Measurements from ENCODE around the gene ZNHIT1.
"Not testable (repeated sequence)": the region's sequence is repeated elsewhere in the genome, so short reads cannot be mapped to it uniquely, and the experiment has no call there.

The ZNHIT1 gene

DNA sequence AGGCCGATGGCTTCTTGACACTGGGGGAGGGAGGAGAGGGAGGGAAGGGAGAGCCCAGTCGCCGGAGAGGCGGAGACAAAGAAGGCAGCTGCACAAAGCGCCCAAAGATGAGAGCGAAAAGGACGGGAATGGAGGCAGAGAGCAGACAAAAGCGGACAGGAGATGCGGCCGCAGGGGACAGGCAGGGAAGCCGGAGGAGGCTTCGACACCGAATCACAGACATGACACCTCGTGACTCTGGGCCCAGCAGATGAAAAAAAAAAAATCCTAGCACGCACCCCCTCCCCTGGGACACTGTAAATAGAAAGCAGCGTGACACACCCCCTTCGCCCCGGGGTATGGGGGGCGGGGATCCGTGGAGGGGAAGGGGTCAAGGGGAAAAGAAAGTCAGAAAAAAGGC is 38.8 kb upstream of the ZNHIT1 start:
- Mint-ChIP-seq H3K9me3 (no peaks in the 10 kb centered on the region), H3K4me1 (ENCODE audit: low read depth) (peaks cover 18% of the 10 kb centered on the region), H3K27me3 (peaks cover 73% of the 10 kb centered on the region), H3K4me3 (no peak overlapping the region), H3K36me3 (ENCODE audit: low read depth) (no peaks in the 10 kb centered on the region), H3K27ac (no peak overlapping the region)
- DNase-seq = no peak

DNA sequence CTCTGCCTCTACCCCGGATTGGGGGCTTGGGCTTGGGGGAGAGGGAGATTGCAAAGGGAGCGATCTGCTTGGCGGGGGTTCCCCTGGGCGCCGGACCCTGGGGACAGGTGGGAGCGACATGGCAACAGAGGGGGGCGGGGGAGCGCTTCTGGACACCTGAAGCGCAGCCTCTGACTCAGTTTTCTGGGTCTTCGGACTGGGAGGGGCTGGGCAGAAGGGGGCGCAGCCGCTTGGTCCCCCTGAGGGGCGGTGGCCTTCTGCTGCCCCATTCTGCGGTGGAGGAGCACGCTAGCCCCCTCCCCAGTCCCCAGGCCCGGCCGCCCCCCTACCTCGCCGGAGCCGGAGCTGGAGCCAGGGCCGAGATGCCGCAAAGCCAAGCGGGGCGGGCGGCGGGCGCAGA is 38.3 kb upstream of the ZNHIT1 start:
- Mint-ChIP-seq H3K27me3 (peaks cover 71% of the 10 kb centered on the region), H3K4me3 (no peak overlapping the region), H3K9me3 (no peaks in the 10 kb centered on the region), H3K27ac (no peak overlapping the region), H3K36me3 (ENCODE audit: low read depth) (no peaks in the 10 kb centered on the region), H3K4me1 (ENCODE audit: low read depth) (peaks cover 13% of the 10 kb centered on the region)
- DNase-seq = no peak

GRCh38 chr7:101180130-101180755 is 37.7 kb upstream of the ZNHIT1 start, which contains the start of gene NAT16:
NAT16 (minus strand) TSS chr7:101180293; CDS start chr7:101174807, 5,486 bp downstream.
- peaks cover 13% of the 10 kb centered on the region for H3K4me1 Mint-ChIP-seq (ENCODE audit: low read depth)
- no peak within 1 kb of the TSS for H3K4me3 Mint-ChIP-seq
- no peaks in the 10 kb centered on the region for H3K36me3 Mint-ChIP-seq (ENCODE audit: low read depth)
- H3K27me3 Mint-ChIP-seq = peaks cover 70% of the 10 kb centered on the region
- no peaks in the 10 kb centered on the region for H3K9me3 Mint-ChIP-seq
- no peak within 1 kb of the TSS for H3K27ac Mint-ChIP-seq
- no peak for DNase-seq

GRCh38 chr7:101185258-101185839 is 32.6 kb upstream of the ZNHIT1 start:
- Mint-ChIP-seq H3K4me3 (no peak overlapping the region), H3K4me1 (ENCODE audit: low read depth) (peaks cover 6% of the 10 kb centered on the region), H3K9me3 (no peaks in the 10 kb centered on the region), H3K27ac (no peak overlapping the region), H3K27me3 (peaks cover 45% of the 10 kb centered on the region), H3K36me3 (ENCODE audit: low read depth) (no peaks in the 10 kb centered on the region)
- no peak for DNase-seq

DNA sequence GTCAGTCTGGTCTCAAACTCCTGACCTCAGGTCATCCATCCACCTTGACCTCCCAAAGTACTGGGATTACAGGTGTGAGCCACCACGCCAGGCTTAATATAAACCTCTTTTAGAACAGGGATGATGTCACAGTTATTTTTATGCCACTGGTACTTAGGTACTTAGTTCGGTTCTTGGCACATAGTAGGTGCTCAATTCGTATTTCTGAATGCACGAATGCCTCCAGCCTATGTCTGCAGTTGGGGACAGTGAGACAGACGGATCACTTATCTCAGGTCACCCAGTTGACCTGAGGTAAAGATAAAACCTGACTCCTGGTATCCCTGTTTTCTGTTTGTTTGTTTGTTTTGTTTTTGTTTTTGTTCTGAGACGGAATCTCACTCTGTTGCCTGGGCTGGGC is 31.8 kb upstream of the ZNHIT1 start:
- H3K4me1 Mint-ChIP-seq (ENCODE audit: low read depth) = peaks cover 2% of the 10 kb centered on the region
- H3K9me3 Mint-ChIP-seq = no peaks in the 10 kb centered on the region
- no peak for DNase-seq
- peaks cover 36% of the 10 kb centered on the region for H3K27me3 Mint-ChIP-seq
- no peaks in the 10 kb centered on the region for H3K36me3 Mint-ChIP-seq (ENCODE audit: low read depth)
- no peak overlapping the region for H3K27ac Mint-ChIP-seq
- H3K4me3 Mint-ChIP-seq = no peak overlapping the region

GRCh38 chr7:101186844-101187428 is 31.0 kb upstream of the ZNHIT1 start:
- Mint-ChIP-seq H3K4me1 (ENCODE audit: low read depth) (peaks cover 2% of the 10 kb centered on the region), H3K9me3 (no peaks in the 10 kb centered on the region), H3K4me3 (no peak overlapping the region), H3K27me3 (peaks cover 33% of the 10 kb centered on the region), H3K36me3 (ENCODE audit: low read depth) (no peaks in the 10 kb centered on the region), H3K27ac (no peak overlapping the region)
- DNase-seq = no peak

- Mint-ChIP-seq H3K4me3 (no peak overlapping the region), H3K27me3 (peaks cover 26% of the 10 kb centered on the region), H3K27ac (no peak overlapping the region), H3K9me3 (no peaks in the 10 kb centered on the region), H3K4me1 (ENCODE audit: low read depth) (peaks cover 2% of the 10 kb centered on the region), H3K36me3 (ENCODE audit: low read depth) (no peaks in the 10 kb centered on the region)
- no peak for DNase-seq
These were observed 28.9 kb upstream of the ZNHIT1 start for GRCh38 chr7:101189109-101189508.

DNA sequence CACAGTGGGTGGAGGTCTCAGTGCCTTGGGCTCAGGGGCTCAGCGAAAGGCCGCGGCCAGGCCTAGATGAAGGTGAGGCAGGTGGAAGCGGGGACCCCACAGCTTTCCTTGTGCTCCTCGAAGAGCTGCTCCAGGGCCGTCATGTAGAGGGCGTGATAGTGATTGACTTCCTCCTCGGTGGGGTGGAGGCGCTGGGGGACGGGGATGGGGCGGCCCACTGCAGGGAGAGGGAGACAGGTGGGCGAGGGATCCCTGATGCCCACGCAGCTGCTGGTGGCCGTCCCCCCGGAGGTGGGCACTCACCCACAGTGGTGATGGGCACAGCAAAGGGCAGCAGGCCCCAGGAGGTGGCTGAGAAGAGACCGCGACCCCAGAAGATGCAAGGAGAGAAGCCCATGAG is 22.1 kb upstream of the ZNHIT1 start:
- Mint-ChIP-seq H3K9me3 (no peaks in the 10 kb centered on the region), H3K27me3 (peaks cover 17% of the 10 kb centered on the region), H3K4me3 (no peak overlapping the region), H3K27ac (no peak overlapping the region), H3K4me1 (ENCODE audit: low read depth) (peaks cover 5% of the 10 kb centered on the region), H3K36me3 (ENCODE audit: low read depth) (no peaks in the 10 kb centered on the region)
- no peak for DNase-seq

- H3K27ac Mint-ChIP-seq = no peak overlapping the region
- H3K9me3 Mint-ChIP-seq = no peaks in the 10 kb centered on the region
- peaks cover 34% of the 10 kb centered on the region for H3K27me3 Mint-ChIP-seq
- no peak for DNase-seq
- H3K36me3 Mint-ChIP-seq (ENCODE audit: low read depth) = no peaks in the 10 kb centered on the region
- peaks cover 7% of the 10 kb centered on the region for H3K4me1 Mint-ChIP-seq (ENCODE audit: low read depth)
- no peak overlapping the region for H3K4me3 Mint-ChIP-seq
These were observed 20.0 kb upstream of the ZNHIT1 start for GRCh38 chr7:101197991-101198390.

GRCh38 chr7:101198476-101198875 is 19.5 kb upstream of the ZNHIT1 start:
- no peak overlapping the region for H3K4me3 Mint-ChIP-seq
- peaks cover 7% of the 10 kb centered on the region for H3K4me1 Mint-ChIP-seq (ENCODE audit: low read depth)
- no peak overlapping the region for H3K27ac Mint-ChIP-seq

GRCh38 chr7:101199522-101199921 is 18.4 kb upstream of the ZNHIT1 start:
- peaks cover 43% of the 10 kb centered on the region for H3K27me3 Mint-ChIP-seq
- not testable (repeated sequence) for H3K27ac Mint-ChIP-seq; H3K36me3 Mint-ChIP-seq (ENCODE audit: low read depth); DNase-seq; H3K4me3 Mint-ChIP-seq; H3K9me3 Mint-ChIP-seq
- peaks cover 14% of the 10 kb centered on the region for H3K4me1 Mint-ChIP-seq (ENCODE audit: low read depth)

More at GRCh38 chr7:101198476-101198875, 19.5 kb upstream of the ZNHIT1 start:
- Mint-ChIP-seq H3K9me3 (no peaks in the 10 kb centered on the region), H3K36me3 (ENCODE audit: low read depth) (no peaks in the 10 kb centered on the region), H3K27me3 (peaks cover 37% of the 10 kb centered on the region)
- no peak for DNase-seq

GRCh38 chr7:101200504-101200861 is 17.5 kb upstream of the ZNHIT1 start:
- no peak overlapping the region for H3K27ac Mint-ChIP-seq

DNA sequence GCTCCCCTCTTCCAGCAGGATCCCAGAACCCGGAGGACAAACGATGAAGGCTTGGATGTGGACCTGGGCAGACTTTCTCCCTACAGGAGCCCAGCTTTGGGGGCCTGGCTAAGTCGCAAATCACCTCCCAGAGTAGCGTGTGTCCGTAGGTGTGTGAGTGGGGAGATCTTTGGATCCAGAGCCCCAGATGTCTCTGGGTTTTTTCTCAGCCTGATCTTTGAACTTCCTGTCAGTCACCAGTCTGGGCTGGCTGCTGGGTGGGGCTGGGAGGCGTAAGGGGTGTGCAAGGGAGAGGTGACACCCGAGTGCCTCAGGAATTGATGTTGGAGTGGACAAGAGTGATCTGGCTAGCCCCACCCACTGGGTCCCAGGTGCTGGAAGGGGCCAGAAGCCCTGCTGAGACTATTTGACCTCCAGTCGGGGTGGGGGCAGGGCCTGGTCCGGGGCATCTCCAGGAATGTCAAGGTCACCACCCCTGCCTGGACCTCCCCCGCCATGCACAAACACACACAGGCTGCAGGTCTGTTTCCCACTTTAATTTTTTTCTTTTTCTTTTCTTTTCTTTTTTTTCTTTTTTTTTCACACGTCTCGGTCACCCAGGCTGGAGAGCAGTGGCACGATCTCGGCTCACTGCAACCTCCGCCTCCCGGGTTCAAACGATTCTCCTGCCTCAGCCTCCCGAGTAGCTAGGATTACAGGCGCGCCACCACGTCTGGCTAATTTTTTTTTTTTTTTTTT is 16.9 kb upstream of the ZNHIT1 start, which contains the start of gene MOGAT3:
Gene MOGAT3, minus strand, starts transcription at position 175 of the 738 bp plus-strand sequence. CDS start 182 bp downstream, outside the sequence.
- H3K36me3 Mint-ChIP-seq (ENCODE audit: low read depth) = peaks cover 3% of the 10 kb centered on the region

More at GRCh38 chr7:101200504-101200861, 17.5 kb upstream of the ZNHIT1 start:
- Mint-ChIP-seq H3K36me3 (ENCODE audit: low read depth) (no peaks in the 10 kb centered on the region), H3K4me1 (ENCODE audit: low read depth) (peaks cover 14% of the 10 kb centered on the region), H3K27me3 (peaks cover 43% of the 10 kb centered on the region), H3K9me3 (no peaks in the 10 kb centered on the region), H3K4me3 (no peak overlapping the region)
- DNase-seq = no peak

GRCh38 chr7:101201695-101202602 is 16.0 kb upstream of the ZNHIT1 start:
- H3K27me3 Mint-ChIP-seq = peaks cover 43% of the 10 kb centered on the region
- no peak for DNase-seq
- H3K27ac Mint-ChIP-seq = no peak overlapping the region
- H3K4me1 Mint-ChIP-seq (ENCODE audit: low read depth) = peaks cover 14% of the 10 kb centered on the region
- peaks cover 11% of the 10 kb centered on the region for H3K36me3 Mint-ChIP-seq (ENCODE audit: low read depth)
- H3K4me3 Mint-ChIP-seq = no peak overlapping the region
- no peaks in the 10 kb centered on the region for H3K9me3 Mint-ChIP-seq

More for the DNA sequence above, 16.9 kb upstream of the ZNHIT1 start, which contains the start of gene MOGAT3:
- no peaks in the 10 kb centered on the region for H3K9me3 Mint-ChIP-seq
- peaks cover 14% of the 10 kb centered on the region for H3K4me1 Mint-ChIP-seq (ENCODE audit: low read depth)
- DNase-seq = no peak
- H3K4me3 Mint-ChIP-seq = no peak within 1 kb of the TSS
- H3K27me3 Mint-ChIP-seq = peaks cover 43% of the 10 kb centered on the region
- H3K27ac Mint-ChIP-seq = no peak within 1 kb of the TSS
